ENCODE results near the gene PGAM1.
"Not testable (repeated sequence)": the region's sequence is repeated elsewhere in the genome, so short reads cannot be mapped to it uniquely, and the experiment has no call there.

PGAM1 gene

DNA sequence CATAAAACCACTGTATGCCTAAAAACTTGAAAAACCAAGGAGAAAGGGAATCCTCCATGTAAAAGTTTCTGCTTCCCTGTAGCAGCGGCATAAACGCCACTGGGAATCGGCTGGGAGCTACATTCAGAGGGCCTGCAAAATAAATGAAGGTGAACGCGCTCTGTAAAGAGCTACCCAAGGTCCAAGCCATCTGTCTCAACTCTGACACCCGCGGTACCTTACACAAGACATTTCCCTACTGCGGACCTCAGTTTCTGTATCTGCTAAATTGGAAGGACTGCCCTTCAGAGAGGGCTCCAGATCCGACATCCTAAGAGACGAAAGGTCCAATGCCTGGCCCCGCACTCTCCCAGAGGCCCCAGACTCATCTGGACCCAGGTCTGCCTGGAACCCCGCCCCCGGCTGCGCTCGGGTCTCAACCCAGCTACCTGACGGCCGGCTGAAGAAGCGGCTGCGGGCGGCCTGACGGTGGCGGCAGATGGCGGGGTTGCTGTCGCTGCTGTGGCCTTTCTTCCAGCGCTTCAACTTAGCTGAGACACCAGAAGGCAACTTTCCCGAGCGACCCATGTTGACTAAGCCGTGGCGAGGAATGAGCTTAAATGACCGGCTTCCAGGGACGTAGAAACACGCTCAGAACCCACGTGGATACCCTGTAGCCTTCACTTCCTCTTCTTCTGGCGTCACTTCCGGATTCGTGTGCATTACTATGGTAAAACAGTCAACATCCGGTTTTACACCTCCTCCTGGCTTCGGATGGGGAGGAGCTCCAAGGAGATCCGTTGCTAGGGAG lies 25.1 kb upstream of the PGAM1 start, which contains the start of gene RRP12:
RRP12 (minus strand) TSS at position 676 of the 790 bp plus-strand sequence; CDS start at position 567, 109 bp downstream.
- Mint-ChIP-seq H3K27ac (peak within 1 kb of the TSS; percentile 94), H3K4me3 (peak within 1 kb of the TSS; percentile 93), H3K36me3 (peaks cover 10% of the 10 kb centered on the region), H3K4me1 (peaks cover 7% of the 10 kb centered on the region), H3K9me3 (no peaks in the 10 kb centered on the region), H3K27me3 (no peaks in the 10 kb centered on the region)

- H3K4me1 Mint-ChIP-seq, result peaks cover 7% of the 10 kb centered on the region
- no peaks in the 10 kb centered on the region for H3K9me3 Mint-ChIP-seq
- peak overlapping the region; percentile 94 for H3K27ac Mint-ChIP-seq
- peak overlapping the region; percentile 93 for H3K4me3 Mint-ChIP-seq
- peaks cover 5% of the 10 kb centered on the region for H3K36me3 Mint-ChIP-seq
- no peaks in the 10 kb centered on the region for H3K27me3 Mint-ChIP-seq
Observed at GRCh38 chr10:97401455-97401919, 24.5 kb upstream of the PGAM1 start.

DNA sequence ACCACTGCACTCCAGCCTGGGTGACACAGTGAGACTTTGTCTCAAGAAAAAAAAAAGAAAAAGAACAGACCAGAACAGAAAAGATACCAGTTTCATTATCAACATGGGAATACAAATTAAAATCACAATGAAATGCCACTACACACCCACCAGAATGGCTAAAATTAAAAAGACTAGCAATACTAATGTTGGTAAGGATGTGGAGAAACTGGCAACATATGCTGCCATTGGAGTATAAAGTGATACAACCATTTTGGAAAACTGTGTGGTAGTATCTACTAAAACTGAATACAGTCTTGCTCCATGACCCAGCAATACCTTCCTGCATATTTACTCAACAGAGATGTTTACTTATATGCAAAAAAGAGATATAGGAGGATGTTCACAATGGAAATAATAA lies 21.9 kb upstream of the PGAM1 start:
- H3K27ac Mint-ChIP-seq, result no peak overlapping the region
- H3K4me1 Mint-ChIP-seq, result peaks cover 16% of the 10 kb centered on the region
- no peaks in the 10 kb centered on the region for H3K27me3 Mint-ChIP-seq
- H3K36me3 Mint-ChIP-seq, result peaks cover 3% of the 10 kb centered on the region
- no peaks in the 10 kb centered on the region for H3K9me3 Mint-ChIP-seq
- H3K4me3 Mint-ChIP-seq, result no peak overlapping the region

GRCh38 chr10:97406064-97406463 lies 19.9 kb upstream of the PGAM1 start:
- H3K27ac Mint-ChIP-seq, result no peak overlapping the region
- H3K9me3 Mint-ChIP-seq, result no peaks in the 10 kb centered on the region
- H3K4me3 Mint-ChIP-seq, result no peak overlapping the region
- H3K27me3 Mint-ChIP-seq, result no peaks in the 10 kb centered on the region
- no peaks in the 10 kb centered on the region for H3K36me3 Mint-ChIP-seq
- peaks cover 14% of the 10 kb centered on the region for H3K4me1 Mint-ChIP-seq

DNA sequence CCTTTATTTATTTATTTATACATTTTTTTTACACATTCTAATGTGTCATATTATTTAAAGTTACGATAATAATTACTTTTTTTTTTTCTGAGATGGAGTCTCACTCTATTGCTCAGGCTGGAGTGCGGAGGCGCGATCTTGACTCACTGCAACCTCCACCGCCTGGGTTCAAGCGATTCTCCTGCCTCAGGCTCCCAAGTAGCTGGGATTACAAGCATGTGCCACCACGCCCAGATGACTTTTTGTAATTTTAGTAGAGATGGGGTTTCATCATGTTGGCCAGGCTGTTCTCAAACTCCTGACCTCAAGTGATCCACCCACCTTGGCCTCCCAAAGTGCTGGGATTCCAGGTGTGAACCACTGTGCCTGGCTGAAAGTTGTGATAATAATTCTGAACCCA lies 19.5 kb upstream of the PGAM1 start:
- peaks cover 10% of the 10 kb centered on the region for H3K4me1 Mint-ChIP-seq
- H3K9me3 Mint-ChIP-seq, H3K36me3 Mint-ChIP-seq, H3K27me3 Mint-ChIP-seq, H3K27ac Mint-ChIP-seq, H3K4me3 Mint-ChIP-seq: not testable (repeated sequence)

- Mint-ChIP-seq H3K9me3 (no peaks in the 10 kb centered on the region), H3K4me3 (peak overlapping the region; percentile 66), H3K27ac (no peak overlapping the region), H3K27me3 (no peaks in the 10 kb centered on the region), H3K36me3 (no peaks in the 10 kb centered on the region), H3K4me1 (peaks cover 9% of the 10 kb centered on the region)
Observed at GRCh38 chr10:97407211-97407951, 18.6 kb upstream of the PGAM1 start.

DNA sequence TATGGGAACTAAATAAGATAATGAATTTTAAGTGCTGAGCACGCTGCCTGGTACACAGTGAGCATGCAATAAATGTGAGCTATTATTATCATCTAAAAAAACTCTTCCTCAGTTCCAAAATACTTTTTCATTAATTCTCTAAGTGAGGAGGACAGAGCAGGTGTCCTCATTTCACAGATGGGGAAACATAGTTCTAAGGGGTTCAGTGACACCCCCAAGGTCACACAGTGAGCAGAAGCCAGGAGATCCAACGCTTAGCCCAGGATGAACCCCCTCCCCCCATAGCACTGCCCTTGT lies 18.1 kb upstream of the PGAM1 start:
- H3K4me1 Mint-ChIP-seq, result peaks cover 15% of the 10 kb centered on the region
- peak overlapping the region; percentile 66 for H3K4me3 Mint-ChIP-seq
- no peak overlapping the region for H3K27ac Mint-ChIP-seq

GRCh38 chr10:97408496-97408992 lies 17.4 kb upstream of the PGAM1 start:
- H3K4me3 Mint-ChIP-seq, result no peak overlapping the region
- peaks cover 20% of the 10 kb centered on the region for H3K4me1 Mint-ChIP-seq
- no peaks in the 10 kb centered on the region for H3K27me3 Mint-ChIP-seq
- peaks cover 1% of the 10 kb centered on the region for H3K36me3 Mint-ChIP-seq
- no peaks in the 10 kb centered on the region for H3K9me3 Mint-ChIP-seq
- H3K27ac Mint-ChIP-seq, result no peak overlapping the region

More for the DNA sequence above, 18.1 kb upstream of the PGAM1 start:
- Mint-ChIP-seq H3K36me3 (no peaks in the 10 kb centered on the region), H3K9me3 (no peaks in the 10 kb centered on the region), H3K27me3 (no peaks in the 10 kb centered on the region)

- H3K27ac Mint-ChIP-seq, result no peak overlapping the region
- peaks cover 43% of the 10 kb centered on the region for H3K4me1 Mint-ChIP-seq
- no peaks in the 10 kb centered on the region for H3K9me3 Mint-ChIP-seq
- H3K36me3 Mint-ChIP-seq, result peaks cover 1% of the 10 kb centered on the region
- H3K27me3 Mint-ChIP-seq, result no peaks in the 10 kb centered on the region
- H3K4me3 Mint-ChIP-seq, result no peak overlapping the region
Observed at GRCh38 chr10:97411406-97411805, 14.6 kb upstream of the PGAM1 start.

DNA sequence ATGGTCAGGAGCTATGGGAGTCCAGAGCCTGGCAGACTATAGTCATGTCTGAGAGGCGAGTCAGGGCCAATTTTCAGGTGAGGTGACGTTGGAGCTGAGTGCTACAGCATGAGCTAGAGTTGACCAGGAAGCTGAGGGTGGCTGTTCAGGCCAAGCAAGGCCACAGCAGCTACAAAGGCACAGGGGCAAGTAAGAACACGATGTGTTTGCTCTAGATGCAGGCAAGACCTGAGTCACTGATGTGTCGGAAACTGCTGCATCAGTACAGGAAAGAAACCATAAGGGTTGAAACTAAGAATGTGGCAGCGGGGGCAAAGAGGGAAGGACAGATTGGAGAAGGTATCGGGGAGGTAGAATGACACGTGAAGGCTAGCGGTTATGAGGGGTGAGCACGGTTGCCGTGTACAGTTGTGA lies 13.1 kb upstream of the PGAM1 start:
- H3K4me3 Mint-ChIP-seq, result peak overlapping the region; percentile 55
- peak overlapping the region; percentile 76 for H3K27ac Mint-ChIP-seq
- no peaks in the 10 kb centered on the region for H3K9me3 Mint-ChIP-seq
- H3K36me3 Mint-ChIP-seq, result peaks cover 1% of the 10 kb centered on the region
- peaks cover 48% of the 10 kb centered on the region for H3K4me1 Mint-ChIP-seq
- no peaks in the 10 kb centered on the region for H3K27me3 Mint-ChIP-seq

DNA sequence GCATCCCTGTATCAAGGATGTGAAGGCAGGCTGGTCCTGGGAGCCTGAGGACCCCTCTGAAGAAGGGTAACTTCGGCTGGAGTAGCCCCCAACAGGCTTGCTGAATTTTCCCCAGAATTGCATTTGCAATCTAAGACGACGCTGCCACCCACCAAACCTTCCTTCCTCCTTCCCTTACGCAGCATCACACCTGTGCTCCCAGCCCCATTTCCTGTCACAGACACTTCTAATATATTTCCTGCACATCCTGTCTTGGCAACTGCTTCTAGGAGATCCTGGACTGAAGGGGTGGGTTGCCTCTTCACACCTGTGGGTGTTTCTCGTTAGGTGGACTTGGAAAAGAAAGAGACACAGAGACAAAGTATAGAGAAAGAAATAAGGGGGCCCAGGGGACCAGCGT lies 9.4 kb upstream of the PGAM1 start:
- H3K36me3 Mint-ChIP-seq, result peaks cover 3% of the 10 kb centered on the region
- H3K9me3 Mint-ChIP-seq, result no peaks in the 10 kb centered on the region
- peak overlapping the region; percentile 64 for H3K4me3 Mint-ChIP-seq
- peak overlapping the region; percentile 94 for H3K27ac Mint-ChIP-seq
- H3K4me1 Mint-ChIP-seq, result peaks cover 69% of the 10 kb centered on the region
- H3K27me3 Mint-ChIP-seq, result no peaks in the 10 kb centered on the region

DNA sequence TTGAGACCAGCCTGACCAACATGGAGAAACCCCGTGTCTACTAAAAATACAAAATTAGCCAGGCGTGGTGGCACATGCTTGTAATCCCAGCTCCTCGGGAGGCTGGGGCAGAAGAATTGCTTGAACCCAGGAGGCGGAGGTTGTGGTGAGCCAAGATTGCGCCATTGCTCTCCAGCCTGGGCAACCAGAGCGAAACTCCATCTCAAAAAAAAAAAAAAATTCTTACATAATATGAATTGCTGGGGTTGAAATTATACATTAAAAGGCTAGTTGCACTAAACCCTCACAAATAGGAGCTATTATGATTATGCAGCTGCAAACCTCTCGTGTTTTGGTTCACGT lies 2.3 kb upstream of the PGAM1 start:
- not testable (repeated sequence) for H3K9me3 Mint-ChIP-seq, H3K27me3 Mint-ChIP-seq
- peaks cover 19% of the 10 kb centered on the region for H3K36me3 Mint-ChIP-seq
- peaks cover 40% of the 10 kb centered on the region for H3K4me1 Mint-ChIP-seq
- H3K27ac Mint-ChIP-seq, result peak overlapping the region; percentile 91
- H3K4me3 Mint-ChIP-seq, result peak overlapping the region; percentile 94

DNA sequence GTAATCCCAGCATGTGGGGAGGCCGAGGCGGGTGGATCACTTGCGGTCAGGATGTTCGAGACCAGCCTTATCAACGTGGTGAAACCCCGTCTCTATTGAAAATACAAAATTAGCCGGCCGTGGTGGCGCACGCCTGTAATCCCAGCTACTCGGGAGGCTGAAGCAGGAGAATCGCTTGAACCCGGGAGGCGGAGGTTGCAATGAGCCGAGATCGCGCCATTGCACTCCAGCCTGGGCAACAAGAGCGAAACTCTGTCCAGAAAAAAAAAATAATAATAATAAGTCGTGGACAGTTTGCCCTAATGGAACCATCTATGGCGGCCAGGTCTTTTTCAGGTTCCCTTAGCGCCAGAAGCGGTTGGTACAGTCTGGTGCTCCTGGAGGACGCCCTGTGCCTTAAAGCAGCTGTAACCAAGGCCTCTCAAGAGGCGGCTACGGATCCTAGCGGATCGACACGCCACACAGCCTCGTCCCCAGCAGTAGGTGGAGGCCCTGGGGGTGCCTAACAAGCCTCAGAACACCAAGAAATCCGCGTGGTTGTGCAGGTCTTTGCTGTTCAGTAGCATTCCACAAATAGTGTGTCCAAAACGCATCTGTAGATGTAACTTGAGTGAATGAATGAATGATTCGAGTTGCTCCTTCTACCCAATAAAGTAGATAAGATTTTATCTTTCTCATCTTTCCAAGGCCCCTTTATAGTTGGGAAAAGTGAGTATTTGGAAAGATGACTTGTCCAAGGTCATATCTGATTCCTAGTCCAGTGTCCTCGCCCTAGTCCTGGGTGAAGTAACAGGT lies 982 bp downstream of the PGAM1 start:
- Mint-ChIP-seq H3K4me3 (peak overlapping the region; percentile 94), H3K36me3 (peaks cover 20% of the 10 kb centered on the region), H3K4me1 (peaks cover 32% of the 10 kb centered on the region), H3K27me3 (no peaks in the 10 kb centered on the region), H3K9me3 (no peaks in the 10 kb centered on the region), H3K27ac (peak overlapping the region; percentile 99)

DNA sequence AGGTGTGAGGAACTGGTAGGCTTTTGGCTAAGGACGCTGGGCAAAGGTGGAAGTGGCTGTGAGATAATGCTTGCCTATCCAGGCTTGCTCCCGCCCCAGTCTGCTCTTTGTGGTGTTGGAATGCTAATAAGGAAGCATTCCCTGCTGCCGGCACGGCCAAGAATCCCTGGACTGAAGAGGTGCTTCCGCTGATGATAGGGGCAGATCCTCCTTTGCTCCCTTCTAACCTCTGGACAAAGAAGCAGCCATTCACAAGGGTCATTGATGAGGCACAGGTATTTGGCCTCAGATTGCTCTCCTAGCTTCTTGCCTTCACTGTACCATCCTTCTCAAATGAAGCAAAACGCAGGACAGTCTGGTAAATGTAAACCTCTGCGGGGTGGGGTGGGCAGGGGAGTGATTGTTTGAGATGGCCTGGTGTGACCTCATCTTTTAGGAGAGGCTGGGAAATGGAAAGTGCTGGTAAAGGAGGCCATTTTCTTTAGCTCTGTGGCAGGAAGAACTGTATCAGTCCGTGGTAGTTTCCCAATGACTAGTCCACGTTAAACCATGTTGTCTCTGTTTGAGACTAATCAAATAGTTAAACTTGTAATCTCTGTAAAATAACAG lies 1.7 kb downstream of the PGAM1 start:
- peaks cover 32% of the 10 kb centered on the region for H3K4me1 Mint-ChIP-seq
- peaks cover 21% of the 10 kb centered on the region for H3K36me3 Mint-ChIP-seq
- H3K27me3 Mint-ChIP-seq, result no peaks in the 10 kb centered on the region
- peak overlapping the region; percentile 94 for H3K4me3 Mint-ChIP-seq
- H3K27ac Mint-ChIP-seq, result peak overlapping the region; percentile 99
- no peaks in the 10 kb centered on the region for H3K9me3 Mint-ChIP-seq

- no peaks in the 10 kb centered on the region for H3K27me3 Mint-ChIP-seq
- H3K4me3 Mint-ChIP-seq, result peak overlapping the region; percentile 94
- no peaks in the 10 kb centered on the region for H3K9me3 Mint-ChIP-seq
- peaks cover 19% of the 10 kb centered on the region for H3K36me3 Mint-ChIP-seq
- H3K4me1 Mint-ChIP-seq, result peaks cover 23% of the 10 kb centered on the region
- H3K27ac Mint-ChIP-seq, result peak overlapping the region; percentile 93
Observed at GRCh38 chr10:97428572-97428981, 2.6 kb downstream of the PGAM1 start.

All from activated naive CD4-positive, alpha-beta T cell treated with anti-CD3 and anti-CD28 coated beads, Interleukin-2, amount 50 U/mL, for 24 hours (primary cell).